ENCODE data around the gene ATP6V0D1.

The ATP6V0D1 gene

DNA sequence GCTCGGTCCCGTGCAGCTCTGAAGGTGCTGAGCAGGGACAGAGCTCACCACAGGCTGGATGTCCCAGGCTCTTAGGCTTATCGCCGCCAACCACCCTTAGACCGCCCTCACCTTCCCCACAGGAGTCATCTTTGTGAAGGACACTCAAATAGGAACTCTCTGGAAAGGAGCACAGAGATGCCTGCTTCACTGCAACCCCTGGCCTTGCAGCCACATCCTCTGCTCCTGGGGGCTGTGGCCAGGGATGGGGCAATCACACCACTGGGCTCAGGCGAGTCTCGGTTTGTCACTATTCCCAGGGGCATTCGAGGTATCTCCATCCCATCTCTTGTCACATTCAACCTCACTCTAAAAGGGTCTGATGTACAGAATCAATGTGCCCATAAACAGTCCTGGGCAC is 75.6 kb downstream of the ATP6V0D1 start:
- no peak overlapping the region for H3K4me3 ChIP-seq (ENCODE audit: low read depth, low read length)
- peak; percentile 81 for DNase-seq (ENCODE audit: low read depth)
- TF ChIP-seq, protein P1, sequence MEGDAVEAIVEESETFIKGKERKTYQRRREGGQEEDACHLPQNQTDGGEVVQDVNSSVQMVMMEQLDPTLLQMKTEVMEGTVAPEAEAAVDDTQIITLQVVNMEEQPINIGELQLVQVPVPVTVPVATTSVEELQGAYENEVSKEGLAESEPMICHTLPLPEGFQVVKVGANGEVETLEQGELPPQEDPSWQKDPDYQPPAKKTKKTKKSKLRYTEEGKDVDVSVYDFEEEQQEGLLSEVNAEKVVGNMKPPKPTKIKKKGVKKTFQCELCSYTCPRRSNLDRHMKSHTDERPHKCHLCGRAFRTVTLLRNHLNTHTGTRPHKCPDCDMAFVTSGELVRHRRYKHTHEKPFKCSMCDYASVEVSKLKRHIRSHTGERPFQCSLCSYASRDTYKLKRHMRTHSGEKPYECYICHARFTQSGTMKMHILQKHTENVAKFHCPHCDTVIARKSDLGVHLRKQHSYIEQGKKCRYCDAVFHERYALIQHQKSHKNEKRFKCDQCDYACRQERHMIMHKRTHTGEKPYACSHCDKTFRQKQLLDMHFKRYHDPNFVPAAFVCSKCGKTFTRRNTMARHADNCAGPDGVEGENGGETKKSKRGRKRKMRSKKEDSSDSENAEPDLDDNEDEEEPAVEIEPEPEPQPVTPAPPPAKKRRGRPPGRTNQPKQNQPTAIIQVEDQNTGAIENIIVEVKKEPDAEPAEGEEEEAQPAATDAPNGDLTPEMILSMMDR (IDR thresholded peaks at IDR 0.05; ENCODE audit: low read depth, low read length) = no peak
- TF ChIP-seq MYC (IDR thresholded peaks at IDR 0.05; ENCODE audit: low read depth, low read length) = no peak
- TF ChIP-seq, protein P2, sequence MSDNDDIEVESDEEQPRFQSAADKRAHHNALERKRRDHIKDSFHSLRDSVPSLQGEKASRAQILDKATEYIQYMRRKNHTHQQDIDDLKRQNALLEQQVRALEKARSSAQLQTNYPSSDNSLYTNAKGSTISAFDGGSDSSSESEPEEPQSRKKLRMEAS (IDR thresholded peaks at IDR 0.05; ENCODE audit: low read depth, low read length) = no peak
- no peak for TF ChIP-seq POLR2A (IDR thresholded peaks at IDR 0.05; ENCODE audit: extremely low read depth, insufficient read length)

DNA sequence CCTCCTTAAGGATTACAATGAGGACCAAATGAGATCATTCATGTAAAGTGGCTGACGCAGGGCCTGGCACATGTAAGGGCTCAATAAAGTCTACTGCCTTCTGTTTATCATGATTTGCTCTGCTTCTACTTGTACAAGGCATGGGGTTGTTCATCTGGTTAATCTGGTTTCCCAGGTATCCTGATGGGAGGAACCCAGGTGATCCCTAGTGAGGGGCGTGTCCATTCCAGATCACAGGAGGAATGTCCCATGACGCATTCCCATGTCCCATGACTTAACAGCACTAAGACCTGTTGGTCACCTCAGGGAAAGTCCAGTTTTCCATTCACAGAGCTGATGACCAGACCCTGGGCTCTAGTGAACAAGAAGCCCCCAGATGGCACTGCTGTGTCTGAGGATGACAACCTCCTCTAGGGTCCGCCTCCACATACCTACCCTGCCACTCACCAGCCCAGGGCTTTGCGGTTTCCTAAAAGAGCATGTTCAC is 76.2 kb downstream of the ATP6V0D1 start:
- no peak overlapping the region for H3K4me3 ChIP-seq (ENCODE audit: low read depth, low read length)
- no peak for DNase-seq (ENCODE audit: low read depth)
- TF ChIP-seq, protein P1 (IDR thresholded peaks at IDR 0.05; ENCODE audit: low read depth, low read length) = no peak
- TF ChIP-seq POLR2A (IDR thresholded peaks at IDR 0.05; ENCODE audit: extremely low read depth, insufficient read length) (no peak), MYC (IDR thresholded peaks at IDR 0.05; ENCODE audit: low read depth, low read length) (no peak)
- TF ChIP-seq, protein P2 (IDR thresholded peaks at IDR 0.05; ENCODE audit: low read depth, low read length) = no peak

DNA sequence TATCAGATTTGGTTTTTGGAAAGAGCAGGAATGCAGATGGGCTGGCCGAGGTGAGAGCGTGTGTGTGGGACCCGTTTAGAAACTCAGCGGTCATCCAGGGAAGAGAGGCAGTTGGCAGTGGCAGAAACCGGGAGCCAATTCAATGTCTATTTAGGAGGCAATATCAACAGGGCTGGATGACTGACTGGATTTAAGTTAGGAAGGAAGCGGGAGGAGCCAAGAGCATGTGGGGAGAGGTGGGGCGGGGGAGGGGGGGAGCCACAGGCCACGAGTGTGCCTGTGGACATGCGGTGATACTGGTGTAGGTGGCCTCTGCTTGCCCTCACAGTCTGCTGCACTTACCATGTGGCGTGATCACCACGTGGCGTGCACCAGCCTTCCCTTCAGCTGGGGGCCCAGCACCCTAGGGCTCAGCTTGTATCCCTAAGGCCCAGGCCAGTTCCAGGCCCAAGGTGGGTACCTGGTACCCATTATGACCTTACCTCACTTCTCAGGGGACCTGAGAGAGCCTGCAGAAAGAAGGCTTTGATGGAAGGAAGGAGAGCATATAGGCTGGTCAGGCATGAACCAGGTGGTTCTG is 76.9 kb downstream of the ATP6V0D1 start:
- DNase-seq (ENCODE audit: low read depth) = no peak
- H3K4me3 ChIP-seq (ENCODE audit: low read depth, low read length) = no peak overlapping the region
- TF ChIP-seq, protein P2 (IDR thresholded peaks at IDR 0.05; ENCODE audit: low read depth, low read length) = no peak
- TF ChIP-seq POLR2A (IDR thresholded peaks at IDR 0.05; ENCODE audit: extremely low read depth, insufficient read length) (no peak), MYC (IDR thresholded peaks at IDR 0.05; ENCODE audit: low read depth, low read length) (no peak)
- TF ChIP-seq, protein P1 (IDR thresholded peaks at IDR 0.05; ENCODE audit: low read depth, low read length) = no peak

DNA sequence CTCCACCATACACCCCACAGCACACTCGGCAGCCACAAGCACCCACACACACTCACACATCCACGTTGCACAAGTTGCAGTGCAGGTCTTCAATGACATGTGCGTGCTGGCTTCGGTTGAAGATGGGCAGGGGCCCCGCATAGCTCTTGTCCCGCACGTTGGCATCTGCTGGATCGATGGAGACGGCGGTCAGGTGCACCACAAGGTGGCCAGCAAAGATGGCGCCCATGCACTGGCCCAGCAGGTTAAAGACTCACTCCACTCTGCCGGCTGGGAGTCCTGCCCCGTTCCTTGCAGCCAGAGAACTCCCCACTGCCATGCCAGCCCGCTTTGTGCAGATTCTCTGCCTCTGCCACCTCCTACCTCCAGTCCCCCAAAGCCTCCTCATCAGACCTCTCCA is 80.1 kb downstream of the ATP6V0D1 start:
- TF ChIP-seq MYC (IDR thresholded peaks at IDR 0.05; ENCODE audit: low read depth, low read length) = no peak
- TF ChIP-seq, protein P2 (IDR thresholded peaks at IDR 0.05; ENCODE audit: low read depth, low read length) = no peak
- TF ChIP-seq POLR2A (IDR thresholded peaks at IDR 0.05; ENCODE audit: extremely low read depth, insufficient read length) = no peak
- TF ChIP-seq, protein P1 (IDR thresholded peaks at IDR 0.05; ENCODE audit: low read depth, low read length) = no peak
- H3K4me3 ChIP-seq (ENCODE audit: low read depth, low read length) = no peak overlapping the region
- DNase-seq (ENCODE audit: low read depth) = no peak

DNA sequence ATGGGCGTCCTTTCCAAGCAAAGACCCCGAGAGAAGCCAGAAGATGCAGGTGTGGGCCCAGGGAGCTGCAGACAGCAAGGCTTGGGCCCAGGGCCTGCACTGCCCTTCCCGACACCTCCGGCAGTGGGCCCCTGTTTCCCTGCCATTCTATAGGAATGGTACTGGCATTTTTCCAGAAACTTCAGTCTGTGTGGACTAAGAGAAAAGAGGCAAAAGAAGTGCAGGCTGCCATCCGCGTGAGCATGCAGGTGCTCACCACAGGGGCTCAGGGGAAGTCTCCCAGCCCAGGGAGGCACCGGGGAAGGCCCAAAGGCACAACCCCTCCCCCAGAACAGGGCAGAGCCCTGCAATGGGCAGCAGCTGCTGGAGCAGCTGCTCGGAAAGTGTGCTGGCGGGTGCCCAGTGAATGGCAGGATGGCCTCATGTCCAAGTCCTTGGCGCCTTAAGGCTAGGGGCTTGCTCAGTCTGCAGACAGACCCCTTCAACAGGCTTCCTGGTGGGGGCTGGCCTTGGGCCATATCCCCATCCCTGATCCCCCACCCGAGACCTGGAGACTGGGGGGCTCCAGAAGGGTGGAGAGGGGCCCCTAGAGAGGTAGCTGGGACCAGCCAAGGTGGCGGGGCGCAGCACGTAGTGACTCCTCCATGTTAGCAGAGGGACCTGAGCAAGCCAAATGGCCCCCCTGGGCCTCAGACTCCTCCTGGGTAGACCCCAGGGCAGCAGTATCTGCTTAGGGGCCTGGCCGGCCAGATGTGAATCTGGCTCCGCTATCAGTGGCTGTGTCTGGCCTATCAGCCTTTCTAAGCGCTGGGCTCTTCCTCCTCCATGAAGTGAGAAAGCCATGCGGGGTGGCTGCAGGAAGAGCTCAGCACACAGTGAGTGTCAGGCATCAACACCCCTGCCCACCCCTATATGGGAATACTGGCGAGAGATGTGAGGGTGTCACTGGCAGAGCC is 80.9 kb downstream of the ATP6V0D1 start:
- DNase-seq (ENCODE audit: low read depth) = no peak
- TF ChIP-seq POLR2A (IDR thresholded peaks at IDR 0.05; ENCODE audit: extremely low read depth, insufficient read length) (no peak), MYC (IDR thresholded peaks at IDR 0.05; ENCODE audit: low read depth, low read length) (no peak)
- TF ChIP-seq, protein P1 (IDR thresholded peaks at IDR 0.05; ENCODE audit: low read depth, low read length) = no peak
- TF ChIP-seq, protein P2 (IDR thresholded peaks at IDR 0.05; ENCODE audit: low read depth, low read length) = no peak
- no peak overlapping the region for H3K4me3 ChIP-seq (ENCODE audit: low read depth, low read length)

Data from NB4 (cell line).